Measurements from ENCODE around the gene TFEC. TPM values are rescaled to one million over a fixed set of nuclear protein-coding genes. Genes with fewer than 3 reads are reported as not detected.
"Not testable (repeated sequence)": the region's sequence is repeated elsewhere in the genome, so short reads cannot be mapped to it uniquely, and the experiment has no call there.

TFEC gene
- total RNA-seq, 1 experiment from 2014 or later: not detected

GRCh38 chr7:116011584-116011983 is 19.0 kb downstream of the TFEC start:
- DNase-seq: no peak
- Histone ChIP-seq H3K14ac (ENCODE audit: insufficient read depth, low read length) (no peak overlapping the region), H4K91ac (ENCODE audit: insufficient read length, low read depth, low read length) (no peak overlapping the region), H3K79me1 (ENCODE audit: insufficient read depth, low read depth, low read length, poor library complexity, severe bottlenecking) (no peaks in the 10 kb centered on the region), H2BK5ac (ENCODE audit: insufficient read length, low read length) (no peak overlapping the region), H3K4ac (ENCODE audit: low read depth, low read length) (no peak overlapping the region), H3T11ph (ENCODE audit: low read length) (no peak overlapping the region), H3K23ac (ENCODE audit: insufficient read length, low read depth, low read length) (no peak overlapping the region), H2BK120ac (ENCODE audit: low read depth, low read length, poor library complexity, severe bottlenecking) (no peak overlapping the region), H3K9ac (ENCODE audit: extremely low read depth, insufficient read length, low read length) (no peak overlapping the region), H2BK12ac (ENCODE audit: insufficient read length, low read depth, low read length) (no peak overlapping the region), H3K4me1 (ENCODE audit: insufficient read depth, low read length) (no peaks in the 10 kb centered on the region), H4K5ac (ENCODE audit: insufficient read length, low read depth, low read length) (no peak overlapping the region), H2BK20ac (ENCODE audit: low read depth, low read length, poor library complexity, severe bottlenecking) (no peak overlapping the region), H3K27me3 (ENCODE audit: insufficient read depth, low read length) (no peaks in the 10 kb centered on the region), H4K20me1 (ENCODE audit: control insufficient read depth, insufficient read depth, insufficient read length) (no peaks in the 10 kb centered on the region), H4K8ac (replicated peaks; ENCODE audit: insufficient read length, low read depth, low read length) (no peak overlapping the region), H3K27ac (ENCODE audit: insufficient read length, low read depth, low read length) (no peak overlapping the region), H3K79me2 (ENCODE audit: insufficient read depth, low read length) (no peaks in the 10 kb centered on the region), H3K56ac (ENCODE audit: insufficient read length, low read depth, low read length) (no peak overlapping the region), H3K9me3 (ENCODE audit: control insufficient read depth, low read depth, low read length) (no peaks in the 10 kb centered on the region), H2AK5ac (ENCODE audit: insufficient read length, low read length) (no peak overlapping the region), H3K4me2 (ENCODE audit: insufficient read depth, insufficient read length, low read length) (no peak overlapping the region), H2BK15ac (ENCODE audit: low read depth, low read length) (no peak overlapping the region), H2AFZ (ENCODE audit: low read length) (no peak overlapping the region), H3K18ac (ENCODE audit: insufficient read length, low read depth, low read length) (no peak overlapping the region), H3K23me2 (ENCODE audit: insufficient read length, low read depth, low read length, poor library complexity, severe bottlenecking) (no peaks in the 10 kb centered on the region)
- Mint-ChIP-seq H3K4me3 (no peak overlapping the region), H3K27me3 (ENCODE audit: low read depth) (no peaks in the 10 kb centered on the region), H3K9me3 (peaks cover 4 to 5% of the 10 kb centered on the region in 2 experiments; a peak in 3 of 5 replicates), H3K4me1 (peaks cover 0 to 2% of the 10 kb centered on the region in 2 experiments; a peak in 3 of 4 replicates), H3K36me3 (ENCODE audit: insufficient read depth in 1 of 3, low read depth in 3 of 3) (peaks cover 0 to 4% (median under 1%) of the 10 kb centered on the region in 3 experiments; a peak in 2 of 7 replicates), H3K27ac (peak overlapping the region in 1 of 3 experiments; percentile 82; a peak in 1 of 7 replicates)
- no peak for TF ChIP-seq CTCF (conservative IDR thresholded peaks at IDR 0.05)
- no CpG with 5 or more reads among the region's 1 CpG for WGBS (ENCODE audit: extremely low coverage, insufficient read length, low lambda C conversion rate)

GRCh38 chr7:116004762-116005161 is 25.8 kb downstream of the TFEC start:
- H3K79me2 ChIP-seq (ENCODE audit: insufficient read depth, low read length); H2BK20ac ChIP-seq (ENCODE audit: low read depth, low read length, poor library complexity, severe bottlenecking); H3K4me3 Mint-ChIP-seq; H2BK15ac ChIP-seq (ENCODE audit: low read depth, low read length); H4K8ac ChIP-seq (replicated peaks; ENCODE audit: insufficient read length, low read depth, low read length); H3K27me3 Mint-ChIP-seq (ENCODE audit: low read depth); H3K9me3 ChIP-seq (ENCODE audit: control insufficient read depth, low read depth, low read length); H3K27ac Mint-ChIP-seq; H2AK5ac ChIP-seq (ENCODE audit: insufficient read length, low read length); H3K27ac ChIP-seq (ENCODE audit: insufficient read length, low read depth, low read length); H2BK5ac ChIP-seq (ENCODE audit: insufficient read length, low read length); H4K91ac ChIP-seq (ENCODE audit: insufficient read length, low read depth, low read length); H4K20me1 ChIP-seq (ENCODE audit: control insufficient read depth, insufficient read depth, insufficient read length); H2AFZ ChIP-seq (ENCODE audit: low read length); DNase-seq; H3K4ac ChIP-seq (ENCODE audit: low read depth, low read length); H3K27me3 ChIP-seq (ENCODE audit: insufficient read depth, low read length); H4K5ac ChIP-seq (ENCODE audit: insufficient read length, low read depth, low read length); H3K18ac ChIP-seq (ENCODE audit: insufficient read length, low read depth, low read length); H3K79me1 ChIP-seq (ENCODE audit: insufficient read depth, low read depth, low read length, poor library complexity, severe bottlenecking); H2BK120ac ChIP-seq (ENCODE audit: low read depth, low read length, poor library complexity, severe bottlenecking); H3T11ph ChIP-seq (ENCODE audit: low read length); H3K23ac ChIP-seq (ENCODE audit: insufficient read length, low read depth, low read length); H3K9ac ChIP-seq (ENCODE audit: extremely low read depth, insufficient read length, low read length); H3K4me2 ChIP-seq (ENCODE audit: insufficient read depth, insufficient read length, low read length); H3K23me2 ChIP-seq (ENCODE audit: insufficient read length, low read depth, low read length, poor library complexity, severe bottlenecking); H3K14ac ChIP-seq (ENCODE audit: insufficient read depth, low read length); H3K4me1 Mint-ChIP-seq; H3K56ac ChIP-seq (ENCODE audit: insufficient read length, low read depth, low read length); H2BK12ac ChIP-seq (ENCODE audit: insufficient read length, low read depth, low read length); H3K4me1 ChIP-seq (ENCODE audit: insufficient read depth, low read length): not testable (repeated sequence)
- WGBS (ENCODE audit: extremely low coverage, insufficient read length, low lambda C conversion rate): no CpG with 5 or more reads among the region's 2 CpGs
- peaks cover 9 to 20% of the 10 kb centered on the region in 2 experiments for H3K9me3 Mint-ChIP-seq
- H3K36me3 Mint-ChIP-seq (ENCODE audit: insufficient read depth in 1 of 3, low read depth in 3 of 3): peaks cover 2 to 10% (median 6%) of the 10 kb centered on the region in 3 experiments; a peak in 5 of 7 replicates

Measured in H9 (cell line).